MCF 10A (cell line): ENCODE data around the gene MOSPD3. TPM values are rescaled to one million over a fixed set of nuclear protein-coding genes. Genes with fewer than 3 reads are reported as not detected.

Experiments
- BruUV-seq: library from RNA; stranded (reverse); fragments of 400-500 nt; replicated peaks from 2 replicates; lab custom pipeline; 2021; lab: Mats Ljungman, UMichigan
- CTCF ChIA-PET: fragments of 300-600 bp; sonication (Branson Sonifier 250); formaldehyde crosslinking; extraction: SDS; loops from one replicate; lab custom pipeline; 2021; ENCODE audit warnings: antibody characterized with exemption, inconsistent platforms; lab: Yijun Ruan, JAX
- POLR2A ChIA-PET: fragments of 300-600, 350-650 bp; sonication (Branson Sonifier 250); formaldehyde crosslinking; extraction: SDS; loops from one replicate; lab custom pipeline; 2020; ENCODE audit warnings: antibody characterized with exemption, inconsistent platforms; lab: Yijun Ruan, JAX
- DNase-seq: peaks from one replicate; pipeline ENCODE4 v3.0.0-alpha.2; 2018; ENCODE audit not compliant: unreplicated experiment
- H3K27ac Mint-ChIP-seq: one replicate; pipeline ENCODE4 v1.8.0; 2022; ENCODE audit warnings: mild to moderate bottlenecking, low read depth, mixed read lengths; ENCODE audit not compliant: unreplicated experiment
- H3K27me3 Mint-ChIP-seq: one replicate; pipeline ENCODE4 v1.8.0; 2022; ENCODE audit warnings: mixed read lengths; ENCODE audit not compliant: insufficient read depth, unreplicated experiment
- H3K36me3 Mint-ChIP-seq: one replicate; pipeline ENCODE4 v1.8.0; 2022; ENCODE audit warnings: mild to moderate bottlenecking, moderate library complexity, mixed read lengths; ENCODE audit not compliant: insufficient read depth, unreplicated experiment
- H3K4me1 Mint-ChIP-seq: one replicate; pipeline ENCODE4 v1.8.0; 2022; ENCODE audit warnings: mixed read lengths; ENCODE audit not compliant: insufficient read depth, unreplicated experiment
- H3K4me3 Mint-ChIP-seq: one replicate; pipeline ENCODE4 v1.8.0; 2022; ENCODE audit warnings: mild to moderate bottlenecking, moderate library complexity, mixed read lengths; ENCODE audit not compliant: unreplicated experiment
- H3K9me3 Mint-ChIP-seq: one replicate; pipeline ENCODE4 v1.8.0; 2022; ENCODE audit warnings: mixed read lengths; ENCODE audit not compliant: unreplicated experiment
- CTCF ChIP-seq: fragments of 200-600 bp; IDR thresholded peaks from one replicate; pipeline ENCODE4 v1.8.0; 2022; ENCODE audit warnings: antibody characterized with exemption, mild to moderate bottlenecking; ENCODE audit not compliant: unreplicated experiment
- intact Hi-C: fragments of 100-400 bp; cut with micrococcal nuclease; formaldehyde crosslinking; loops from 2 replicates; pipeline ENCODE4 v1.14.1; 2022
- total RNA-seq: library from RNA; stranded (reverse); gene quantifications from 2 replicates; pipeline ENCODE4 v1.2.3, GENCODE V29; 2022

MOSPD3 gene
- total RNA-seq, 1 experiment from 2014 or later, result 7.4 TPM

- CTCF ChIA-PET, result interaction anchor here (0.6 kb wide), 1 partner anchor 294 kb away, joined by 3 read pairs; no protein-coding TSS in a partner anchor
- H3K4me3 Mint-ChIP-seq, result no peak overlapping the region
- BruUV-seq, result no TSS peak
- H3K36me3 Mint-ChIP-seq, result no peaks in the 10 kb centered on the region
- no peaks in the 10 kb centered on the region for H3K27me3 Mint-ChIP-seq
- no peak for TF ChIP-seq CTCF
- H3K27ac Mint-ChIP-seq, result peak overlapping the region; percentile 56
- H3K9me3 Mint-ChIP-seq, result no peaks in the 10 kb centered on the region
- intact Hi-C loops, result no loop called here
- DNase-seq, result no peak
- no peaks in the 10 kb centered on the region for H3K4me1 Mint-ChIP-seq
- POLR2A ChIA-PET, result interaction anchor here (0.6 to 1.1 kb wide), 3 partner anchors 18 to 107 kb away, joined by 3 read pairs; partner anchors contain the start of genes FBXO24 and LRCH4
Measured at GRCh38 chr7:100568176-100568895, 44.0 kb upstream of the MOSPD3 start.

GRCh38 chr7:100568896-100569844 is 43.2 kb upstream of the MOSPD3 start:
- Mint-ChIP-seq H3K27ac (peak overlapping the region; percentile 56), H3K36me3 (no peaks in the 10 kb centered on the region), H3K9me3 (no peaks in the 10 kb centered on the region), H3K4me1 (no peaks in the 10 kb centered on the region), H3K4me3 (no peak overlapping the region), H3K27me3 (no peaks in the 10 kb centered on the region)
- POLR2A ChIA-PET, result interaction anchor here (0.6 to 1.1 kb wide), 2 partner anchors 23 to 108 kb away, joined by 3 read pairs; no protein-coding TSS in a partner anchor
- DNase-seq, result peak; percentile 43
- intact Hi-C loops, result no loop called here
- TF ChIP-seq CTCF, result no peak
- CTCF ChIA-PET, result interaction anchor here (0.7 kb wide), 1 partner anchor 92 kb away, joined by 3 read pairs; no protein-coding TSS in a partner anchor
- no TSS peak for BruUV-seq

DNA sequence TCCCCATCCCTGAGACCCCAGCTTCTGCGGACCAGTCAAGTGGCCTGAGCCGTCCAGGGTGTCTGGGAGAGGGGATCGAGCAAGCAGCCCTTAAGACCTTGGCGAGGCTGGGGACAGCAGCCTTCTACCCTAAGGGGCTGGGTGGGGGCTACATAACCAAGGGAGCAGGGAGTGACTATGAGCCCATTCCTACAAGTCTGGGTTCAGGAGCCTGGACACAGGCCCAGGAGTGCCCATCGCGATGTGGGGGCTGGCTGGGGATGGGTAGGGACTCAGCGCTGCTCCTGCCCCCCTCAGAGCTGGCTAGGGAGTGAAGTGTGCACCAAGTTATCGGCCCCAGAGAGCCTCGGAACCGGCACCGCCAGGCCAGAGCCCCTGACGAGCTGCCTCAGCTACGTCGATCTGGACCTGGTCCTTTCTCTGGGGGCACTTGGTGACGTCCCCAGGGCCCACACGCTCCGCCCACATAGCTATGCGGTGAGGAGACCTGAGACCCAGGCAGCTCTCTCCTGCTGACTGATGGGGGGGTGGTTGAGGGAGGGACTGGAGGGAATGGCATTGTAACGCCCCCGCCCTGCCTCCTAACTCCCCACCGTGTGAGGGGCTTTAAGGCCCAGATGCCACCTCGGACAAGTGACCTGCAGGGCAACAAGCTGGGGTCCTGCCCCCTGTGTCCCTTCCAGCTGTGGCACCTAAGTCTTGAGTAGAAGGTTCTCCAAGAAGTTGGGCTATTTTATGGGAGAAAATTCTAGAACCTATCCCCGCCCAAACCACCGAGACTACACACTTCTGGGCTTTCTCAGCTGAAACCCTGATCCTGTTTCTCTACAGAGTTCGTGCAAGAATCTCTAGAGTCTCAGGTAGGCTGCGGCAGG is 41.1 kb upstream of the MOSPD3 start:
- BruUV-seq, result no TSS peak
- intact Hi-C loops, result no loop called here
- no peaks in the 10 kb centered on the region for H3K27me3 Mint-ChIP-seq
- POLR2A ChIA-PET, result no interaction called here
- no peaks in the 10 kb centered on the region for H3K4me1 Mint-ChIP-seq
- H3K4me3 Mint-ChIP-seq, result no peak overlapping the region
- CTCF ChIA-PET, result interaction anchor here (0.6 to 2.6 kb wide), 3 partner anchors 11 to 102 kb away, joined by 3 to 14 read pairs (median 6); no protein-coding TSS in a partner anchor
- peaks cover 14% of the 10 kb centered on the region for H3K36me3 Mint-ChIP-seq
- DNase-seq, result no peak
- no peak for TF ChIP-seq CTCF
- H3K9me3 Mint-ChIP-seq, result no peaks in the 10 kb centered on the region
- no peak overlapping the region for H3K27ac Mint-ChIP-seq
